Measurements from ENCODE around the gene FBLL1.
"Not testable (repeated sequence)": the region's sequence is repeated elsewhere in the genome, so short reads cannot be mapped to it uniquely, and the experiment has no call there.

Gene FBLL1

GRCh38 chr5:168552146-168552545, 23.0 kb downstream of the FBLL1 start:
- DNase-seq (ENCODE audit: low read depth), result peak; percentile 95

GRCh38 chr5:168553377-168554130, 24.4 kb downstream of the FBLL1 start:
- no peak for DNase-seq (ENCODE audit: low read depth)

- no peak for DNase-seq (ENCODE audit: low read depth)
Measured at GRCh38 chr5:168557389-168557788, 28.3 kb downstream of the FBLL1 start.

- DNase-seq (ENCODE audit: low read depth), result no peak
Measured at GRCh38 chr5:168562279-168562678, 33.2 kb downstream of the FBLL1 start.

GRCh38 chr5:168563959-168564358, 34.9 kb downstream of the FBLL1 start:
- DNase-seq (ENCODE audit: low read depth), result no peak

- DNase-seq (ENCODE audit: low read depth), result no peak
Measured at GRCh38 chr5:168568738-168569137, 39.6 kb downstream of the FBLL1 start.

- DNase-seq (ENCODE audit: low read depth), result no peak
Measured at GRCh38 chr5:168570490-168571328, 41.6 kb downstream of the FBLL1 start.

GRCh38 chr5:168573663-168574062, 44.6 kb downstream of the FBLL1 start:
- DNase-seq (ENCODE audit: low read depth), result not testable (repeated sequence)

GRCh38 chr5:168574156-168574555, 45.1 kb downstream of the FBLL1 start:
- not testable (repeated sequence) for DNase-seq (ENCODE audit: low read depth)

GRCh38 chr5:168575391-168576372, 46.6 kb downstream of the FBLL1 start:
- DNase-seq (ENCODE audit: low read depth), result no peak

GRCh38 chr5:168578006-168578405, 48.9 kb downstream of the FBLL1 start:
- DNase-seq (ENCODE audit: low read depth), result peak; percentile 5

- peak; percentile 23 for DNase-seq (ENCODE audit: low read depth)
Measured at GRCh38 chr5:168578538-168579487, 49.7 kb downstream of the FBLL1 start, which contains the start of gene PANK3. PANK3 (minus strand) TSS chr5:168579368; CDS start chr5:168579283, 85 bp downstream.

- peak; percentile 99 for DNase-seq (ENCODE audit: low read depth)
Measured at GRCh38 chr5:168579488-168580226, 50.6 kb downstream of the FBLL1 start.

GRCh38 chr5:168580227-168580508, 51.1 kb downstream of the FBLL1 start:
- DNase-seq (ENCODE audit: low read depth), result no peak
